HCT116 (cell line): Measurements from ENCODE around the gene ZFX. TPM values are rescaled to one million over a fixed set of nuclear protein-coding genes. Genes with fewer than 3 reads are reported as not detected.

Experiments used
- ATAC-seq: fragments of 200-7000 bp; cut with Tn5 transposase; 2 replicates; pipeline ENCODE4 v1.9.1; 2020; ENCODE audit warnings: mild to moderate bottlenecking, moderate library complexity
- BruUV-seq: library from RNA; stranded (reverse); fragments of 400-500 nt; replicated peaks from 2 replicates; lab custom pipeline; 2021; lab: Mats Ljungman, UMichigan
- CTCF ChIA-PET: fragments of 300-600 bp; sonication (Branson Sonifier 250); formaldehyde crosslinking; loops from one replicate; lab custom pipeline; 2021; ENCODE audit warnings: antibody characterized with exemption; lab: Charles Lee
- POLR2A ChIA-PET: fragments of 300-600, 350-600 bp; sonication (Branson Sonifier 250); formaldehyde crosslinking; loops from one replicate; lab custom pipeline; 2021; ENCODE audit warnings: antibody characterized with exemption; lab: Charles Lee
- RAD21 ChIA-PET, 2 experiments: fragments of 300-600 bp; sonication (Branson Sonifier 250); formaldehyde crosslinking; loops; one replicate each; lab custom pipeline; 2023; ENCODE audit warnings: low total read pairs in 2 of 2; ENCODE audit not compliant: uncharacterized antibody in 2 of 2, unreplicated experiment in 2 of 2, low non-redundant PET in 1 of 2; lab: Charles Lee
- DNase-seq: peaks from one replicate; pipeline ENCODE4 v3.0.0-alpha.2; 2010; ENCODE audit warnings: low read depth, low spot score
- H2AFZ ChIP-seq: fragments of 200-600 bp; shearing (Covaris generic), sonication (generic); 2 replicates; pipeline ENCODE4 v1.6.1; 2017; ENCODE audit warnings: low read depth, mixed run types, mixed read lengths, antibody characterized with exemption, low read length; ENCODE audit not compliant: poor library complexity, severe bottlenecking
- H3K27ac ChIP-seq: 2 replicates; pipeline ENCODE4 v1.5.1; 2012; ENCODE audit warnings: low read depth, low read length
- H3K27me3 ChIP-seq: fragments of 200-600 bp; sonication (generic); 2 replicates; pipeline ENCODE4 v1.6.1; 2016; ENCODE audit warnings: mixed run types, low read length, mixed read lengths; ENCODE audit not compliant: insufficient read depth
- H3K36me3 ChIP-seq, 2 experiments: fragments of 200-500 bp in 1 of 2; fragments of 200-600 bp in 1 of 2; sonication (Bioruptor generic) in 1 of 2; sonication (generic) in 1 of 2; 2 replicates each; pipeline versions ENCODE4 v1.5.1 to v1.6.1; 2014 to 2016; ENCODE audit warnings: low read length in 2 of 2, inconsistent platforms in 1 of 2, mixed read lengths in 1 of 2, mixed run types in 1 of 2; ENCODE audit not compliant: insufficient read depth in 2 of 2, control insufficient read depth in 1 of 2
- H3K4me1 ChIP-seq, 2 experiments: fragments of 200-600 bp in 1 of 2; sonication (generic) in 1 of 2; 2 replicates each; pipeline versions ENCODE4 v1.5.1 to v1.6.1; 2012 to 2017; ENCODE audit warnings: low read length in 2 of 2, inconsistent platforms in 1 of 2, mild to moderate bottlenecking in 1 of 2, mixed read lengths in 1 of 2, mixed run types in 1 of 2, moderate library complexity in 1 of 2; ENCODE audit not compliant: insufficient read depth in 2 of 2, control insufficient read depth in 1 of 2
- H3K4me2 ChIP-seq: fragments of 200-600 bp; sonication (generic); 2 replicates; pipeline ENCODE4 v1.6.1; 2017; ENCODE audit warnings: mixed run types, low read length, mixed read lengths
- H3K4me3 ChIP-seq, 2 experiments: fragments of 200-600 bp in 1 of 2; sonication (generic) in 1 of 2; replicated peaks in 1 of 2; 2 replicates each; pipeline ENCODE4 v1.5.1; 2011 to 2016; ENCODE audit warnings: low read length in 2 of 2, control low read depth in 1 of 2, low read depth in 1 of 2, mild to moderate bottlenecking in 1 of 2, mixed read lengths in 1 of 2, mixed run types in 1 of 2
- H3K79me2 ChIP-seq: fragments of 200-600 bp; sonication (generic); 2 replicates; pipeline ENCODE4 v1.6.1; 2017; ENCODE audit warnings: mild to moderate bottlenecking, mixed run types, low read length, moderate library complexity, mixed read lengths; ENCODE audit not compliant: insufficient read depth
- H3K9ac ChIP-seq: fragments of 200-600 bp; sonication (generic); 2 replicates; pipeline ENCODE4 v1.6.1; 2016; ENCODE audit warnings: low read length, mixed read lengths
- H3K9me2 ChIP-seq: fragments of 200-600 bp; sonication (generic), shearing (Covaris generic); 2 replicates; pipeline ENCODE4 v1.6.1; 2017; ENCODE audit warnings: mixed run types, mild to moderate bottlenecking, moderate library complexity; ENCODE audit not compliant: insufficient read depth
- H3K9me3 ChIP-seq, 2 experiments: fragments of 200-500 bp in 1 of 2; fragments of 200-600 bp in 1 of 2; sonication (Bioruptor generic) in 1 of 2; sonication (generic) in 1 of 2; 2 replicates each; pipeline ENCODE4 v1.6.1; 2014 to 2017; ENCODE audit warnings: low read length in 2 of 2, mixed read lengths in 2 of 2, inconsistent platforms in 1 of 2, low read depth in 1 of 2, mild to moderate bottlenecking in 1 of 2, mixed run types in 1 of 2, moderate library complexity in 1 of 2; ENCODE audit not compliant: control insufficient read depth in 1 of 2, insufficient read depth in 1 of 2
- H4K20me1 ChIP-seq: fragments of 200-600 bp; sonication (generic), shearing (Covaris generic); 2 replicates; pipeline ENCODE4 v1.6.1; 2017; ENCODE audit warnings: mixed run types, mild to moderate bottlenecking, moderate library complexity; ENCODE audit not compliant: insufficient read depth
- CBX3 ChIP-seq: IDR thresholded peaks from 2 replicates; pipeline ENCODE4 v1.6.1; 2012; ENCODE audit warnings: low read depth
- CEBPB ChIP-seq: IDR thresholded peaks from 2 replicates; pipeline ENCODE4 v1.6.1; 2012; ENCODE audit warnings: low read depth
- CTCF ChIP-seq, 3 experiments: fragments of 200-600 bp in 1 of 3; sonication (generic) in 1 of 3; IDR thresholded peaks in 2 of 3; conservative IDR thresholded peaks in 1 of 3; 2 replicates each; pipeline ENCODE4 v1.5.1; 2012 to 2017; ENCODE audit warnings: low read depth in 2 of 3, low read length in 2 of 3, antibody characterized with exemption in 1 of 3, borderline replicate concordance in 1 of 3, control low read depth in 1 of 3, mild to moderate bottlenecking in 1 of 3, mixed read lengths in 1 of 3, mixed run types in 1 of 3, moderate library complexity in 1 of 3; ENCODE audit not compliant: insufficient read depth in 1 of 3
- EGR1 ChIP-seq: IDR thresholded peaks from 2 replicates; pipeline ENCODE4 v1.6.1; 2012; ENCODE audit warnings: low read depth
- EZH2phosphoT487 ChIP-seq: fragments of 200-600 bp; IDR thresholded peaks from 2 replicates; pipeline ENCODE4 v1.6.1; 2018; ENCODE audit warnings: antibody characterized with exemption, borderline replicate concordance
- FOSL1 ChIP-seq: IDR thresholded peaks from 2 replicates; pipeline ENCODE4 v1.6.1; 2012; ENCODE audit warnings: low read depth
- JUND ChIP-seq: IDR thresholded peaks from 2 replicates; pipeline ENCODE4 v1.6.1; 2012
- MAX ChIP-seq: IDR thresholded peaks from 2 replicates; pipeline ENCODE4 v1.6.1; 2012
- POLR2AphosphoS5 ChIP-seq: IDR thresholded peaks from 2 replicates; pipeline ENCODE4 v1.6.1; 2011; ENCODE audit warnings: mild to moderate bottlenecking, low read depth, low read length, moderate library complexity
- REST ChIP-seq: IDR thresholded peaks from 2 replicates; pipeline ENCODE4 v1.6.1; 2012; ENCODE audit warnings: low read depth
- SP1 ChIP-seq: IDR thresholded peaks from 2 replicates; pipeline ENCODE4 v1.6.1; 2012; ENCODE audit warnings: low read depth
- TCF7L2 ChIP-seq: IDR thresholded peaks from 2 replicates; pipeline ENCODE4 v1.7.0; 2011; ENCODE audit warnings: borderline replicate concordance, inconsistent platforms; ENCODE audit not compliant: insufficient read depth, insufficient read length; ENCODE audit errors: extremely low read depth
- YY1 ChIP-seq: IDR thresholded peaks from 2 replicates; pipeline ENCODE4 v1.6.1; 2011; ENCODE audit warnings: low read length, low read depth, moderate library complexity, mild to moderate bottlenecking; ENCODE audit not compliant: insufficient replicate concordance; ENCODE audit errors: extremely low read depth
- ZFX ChIP-seq: fragments of 450-650 bp; IDR thresholded peaks from 2 replicates; pipeline ENCODE4 v1.6.1; 2017
- intact Hi-C: fragments of 100-400 bp; cut with micrococcal nuclease; formaldehyde crosslinking; loops from 2 replicates; pipeline ENCODE4 v1.10.0; 2022
- total RNA-seq: library from RNA; stranded (reverse); gene quantifications from one replicate; pipeline ENCODE4 v1.2.1, GENCODE V29; 2021; ENCODE audit not compliant: unreplicated experiment

ZFX gene
- total RNA-seq, 1 experiment from 2014 or later: 28.1 TPM

GRCh38 chrX:24245202-24245601 is 95.7 kb downstream of the ZFX start:
- RAD21 ChIA-PET: no interaction called here
- H4K20me1 ChIP-seq: no peaks in the 10 kb centered on the region
- CTCF ChIA-PET: interaction anchor here (0.6 kb wide), 1 partner anchor 163 kb away, joined by 3 read pairs; no protein-coding TSS in a partner anchor
- H3K4me1 ChIP-seq: peaks cover 10 to 17% of the 10 kb centered on the region in 2 experiments
- BruUV-seq: no TSS peak
- H3K27ac ChIP-seq: no peak overlapping the region
- H2AFZ ChIP-seq: peak overlapping the region; percentile 40
- no peaks in the 10 kb centered on the region for H3K9me2 ChIP-seq
- H3K79me2 ChIP-seq: no peaks in the 10 kb centered on the region
- H3K36me3 ChIP-seq: no peaks in the 10 kb centered on the region
- TF ChIP-seq CBX3 (peak; percentile 49; the same call in 1 of the 2 replicates), REST (no peak), JUND (peak; percentile 51), EZH2phosphoT487 (no peak), MAX (0 out of 2 replicates have a peak, but pooled peaks have one; percentile 16), FOSL1 (peak; percentile 62), EGR1 (no peak), TCF7L2 (peak; percentile 19), YY1 (no peak), CEBPB (peak; percentile 52; the same call in 1 of the 2 replicates), SP1 (no peak), POLR2AphosphoS5 (no peak), CTCF (IDR thresholded peaks at IDR 0.05 in 2 of 3, conservative IDR thresholded peaks at IDR 0.05 in 1 of 3; ENCODE audit: borderline replicate concordance in 1 of 3, insufficient read depth in 1 of 3, low read depth in 2 of 3, low read length in 2 of 3) (no peak), ZFX (no peak)
- intact Hi-C loops: no loop called here
- ATAC-seq (peak; percentile 80), DNase-seq (no peak)
- peak overlapping the region; percentile 55 for H3K4me2 ChIP-seq
- no peaks in the 10 kb centered on the region for H3K27me3 ChIP-seq
- no peaks in the 10 kb centered on the region for H3K9me3 ChIP-seq
- POLR2A ChIA-PET: no interaction called here
- H3K9ac ChIP-seq: no peak overlapping the region
- no peak overlapping the region for H3K4me3 ChIP-seq
